ENCODE measurements around the gene AP4B1. TPM values are rescaled to one million over a fixed set of nuclear protein-coding genes. Genes with fewer than 3 reads are reported as not detected.

Gene AP4B1
- polyA plus RNA-seq, 1 donor from 2014 or later: 178 TPM

DNA sequence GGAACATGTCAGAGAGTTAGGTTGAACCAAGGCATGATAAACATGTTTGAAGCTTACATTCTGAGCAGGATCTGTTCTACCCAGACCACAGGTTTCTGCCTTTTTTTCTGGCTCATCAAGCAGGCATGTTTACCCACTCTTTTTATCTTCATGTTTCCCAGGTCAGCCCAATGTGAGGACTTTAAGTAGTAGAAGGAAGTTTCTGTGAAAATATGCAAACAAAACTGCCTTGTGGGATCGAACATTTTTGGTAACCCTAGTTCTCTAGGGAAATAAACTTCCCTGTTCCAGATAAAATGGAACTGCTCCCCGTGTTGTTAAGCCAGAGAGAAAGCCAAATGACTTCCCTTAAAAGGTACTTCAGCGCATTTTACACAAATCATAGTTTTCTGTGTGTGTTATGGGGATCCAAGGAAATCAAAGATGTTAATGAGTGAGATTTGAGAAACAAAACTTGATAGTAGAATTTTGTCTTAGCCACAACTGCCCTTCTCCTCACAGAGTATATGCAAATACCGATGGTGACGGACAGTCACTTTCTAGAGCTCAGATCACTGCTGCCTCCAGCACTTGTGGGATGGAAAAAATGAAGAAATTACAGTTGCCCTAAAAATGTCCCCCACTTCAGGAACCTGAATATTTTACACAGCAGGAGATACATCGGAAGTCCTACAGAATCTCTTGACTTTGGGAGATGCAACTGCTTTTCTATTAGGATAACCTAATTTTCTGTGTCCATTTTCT is 23.8 kb upstream of the AP4B1 start:
- Histone ChIP-seq H2AFZ (ENCODE audit: low read depth, low read length) (peak overlapping the region; percentile 88), H3F3A (ENCODE audit: insufficient read depth, low read length, poor library complexity, severe bottlenecking) (peaks cover 6% of the 10 kb centered on the region), H3K27ac (ENCODE audit: low read length) (peak overlapping the region; percentile 94), H3K4me3 (ENCODE audit: low read length) (peak overlapping the region; percentile 96), H3K4me2 (ENCODE audit: low read length) (peak overlapping the region; percentile 80), H3K9ac (ENCODE audit: low read length) (peak overlapping the region; percentile 81), H3K9me2 (ENCODE audit: insufficient read depth, low read length) (no peaks in the 10 kb centered on the region), H4K20me1 (ENCODE audit: insufficient read depth) (no peaks in the 10 kb centered on the region), H3K79me2 (replicated peaks; ENCODE audit: insufficient read depth, low read length) (peaks cover 33% of the 10 kb centered on the region), H3K27me3 (ENCODE audit: insufficient read depth, low read depth, low read length) (no peaks in the 10 kb centered on the region), H3K9me3 (ENCODE audit: low read length) (no peaks in the 10 kb centered on the region), H3K36me3 (ENCODE audit: insufficient read depth, low read length) (no peaks in the 10 kb centered on the region)
- TF ChIP-seq, protein P1, sequence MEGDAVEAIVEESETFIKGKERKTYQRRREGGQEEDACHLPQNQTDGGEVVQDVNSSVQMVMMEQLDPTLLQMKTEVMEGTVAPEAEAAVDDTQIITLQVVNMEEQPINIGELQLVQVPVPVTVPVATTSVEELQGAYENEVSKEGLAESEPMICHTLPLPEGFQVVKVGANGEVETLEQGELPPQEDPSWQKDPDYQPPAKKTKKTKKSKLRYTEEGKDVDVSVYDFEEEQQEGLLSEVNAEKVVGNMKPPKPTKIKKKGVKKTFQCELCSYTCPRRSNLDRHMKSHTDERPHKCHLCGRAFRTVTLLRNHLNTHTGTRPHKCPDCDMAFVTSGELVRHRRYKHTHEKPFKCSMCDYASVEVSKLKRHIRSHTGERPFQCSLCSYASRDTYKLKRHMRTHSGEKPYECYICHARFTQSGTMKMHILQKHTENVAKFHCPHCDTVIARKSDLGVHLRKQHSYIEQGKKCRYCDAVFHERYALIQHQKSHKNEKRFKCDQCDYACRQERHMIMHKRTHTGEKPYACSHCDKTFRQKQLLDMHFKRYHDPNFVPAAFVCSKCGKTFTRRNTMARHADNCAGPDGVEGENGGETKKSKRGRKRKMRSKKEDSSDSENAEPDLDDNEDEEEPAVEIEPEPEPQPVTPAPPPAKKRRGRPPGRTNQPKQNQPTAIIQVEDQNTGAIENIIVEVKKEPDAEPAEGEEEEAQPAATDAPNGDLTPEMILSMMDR (IDR thresholded peaks at IDR 0.05; ENCODE audit: poor library complexity, severe bottlenecking): no peak
- TF ChIP-seq RAD21 (conservative IDR thresholded peaks at IDR 0.05) (no peak), EZH2 (IDR thresholded peaks at IDR 0.05; ENCODE audit: borderline replicate concordance, insufficient read depth, low read length, poor library complexity, severe bottlenecking) (no peak), MXI1 (conservative IDR thresholded peaks at IDR 0.05; ENCODE audit: poor library complexity, severe bottlenecking) (no peak), POLR2AphosphoS5 (IDR thresholded peaks at IDR 0.05) (no peak), TAF1 (IDR thresholded peaks at IDR 0.05; ENCODE audit: low read depth) (no peak), EP300 (conservative IDR thresholded peaks at IDR 0.05; ENCODE audit: poor library complexity, severe bottlenecking) (no peak), SMC3 (conservative IDR thresholded peaks at IDR 0.05; ENCODE audit: poor library complexity) (no peak)
- TF ChIP-seq, protein P2, sequence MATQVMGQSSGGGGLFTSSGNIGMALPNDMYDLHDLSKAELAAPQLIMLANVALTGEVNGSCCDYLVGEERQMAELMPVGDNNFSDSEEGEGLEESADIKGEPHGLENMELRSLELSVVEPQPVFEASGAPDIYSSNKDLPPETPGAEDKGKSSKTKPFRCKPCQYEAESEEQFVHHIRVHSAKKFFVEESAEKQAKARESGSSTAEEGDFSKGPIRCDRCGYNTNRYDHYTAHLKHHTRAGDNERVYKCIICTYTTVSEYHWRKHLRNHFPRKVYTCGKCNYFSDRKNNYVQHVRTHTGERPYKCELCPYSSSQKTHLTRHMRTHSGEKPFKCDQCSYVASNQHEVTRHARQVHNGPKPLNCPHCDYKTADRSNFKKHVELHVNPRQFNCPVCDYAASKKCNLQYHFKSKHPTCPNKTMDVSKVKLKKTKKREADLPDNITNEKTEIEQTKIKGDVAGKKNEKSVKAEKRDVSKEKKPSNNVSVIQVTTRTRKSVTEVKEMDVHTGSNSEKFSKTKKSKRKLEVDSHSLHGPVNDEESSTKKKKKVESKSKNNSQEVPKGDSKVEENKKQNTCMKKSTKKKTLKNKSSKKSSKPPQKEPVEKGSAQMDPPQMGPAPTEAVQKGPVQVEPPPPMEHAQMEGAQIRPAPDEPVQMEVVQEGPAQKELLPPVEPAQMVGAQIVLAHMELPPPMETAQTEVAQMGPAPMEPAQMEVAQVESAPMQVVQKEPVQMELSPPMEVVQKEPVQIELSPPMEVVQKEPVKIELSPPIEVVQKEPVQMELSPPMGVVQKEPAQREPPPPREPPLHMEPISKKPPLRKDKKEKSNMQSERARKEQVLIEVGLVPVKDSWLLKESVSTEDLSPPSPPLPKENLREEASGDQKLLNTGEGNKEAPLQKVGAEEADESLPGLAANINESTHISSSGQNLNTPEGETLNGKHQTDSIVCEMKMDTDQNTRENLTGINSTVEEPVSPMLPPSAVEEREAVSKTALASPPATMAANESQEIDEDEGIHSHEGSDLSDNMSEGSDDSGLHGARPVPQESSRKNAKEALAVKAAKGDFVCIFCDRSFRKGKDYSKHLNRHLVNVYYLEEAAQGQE (IDR thresholded peaks at IDR 0.05; ENCODE audit: borderline replicate concordance): no peak

DNA sequence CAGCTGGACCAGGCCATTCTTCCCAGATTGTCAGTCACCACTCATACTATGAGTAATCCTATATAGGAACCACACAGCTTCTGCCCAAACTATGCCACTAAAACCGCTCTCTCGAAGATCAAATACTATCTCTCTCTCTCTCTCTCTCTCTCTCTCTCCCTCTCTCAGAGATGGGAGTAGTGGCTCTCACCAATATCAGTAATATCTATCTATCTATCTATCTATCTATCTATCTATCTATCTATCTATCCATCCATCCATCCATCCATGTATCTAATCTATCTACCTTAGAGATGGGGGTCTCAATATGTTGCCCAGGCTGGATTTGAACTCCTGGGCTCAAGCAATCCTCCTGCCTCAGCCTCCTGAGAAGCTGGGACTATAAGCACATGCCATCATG is 19.9 kb upstream of the AP4B1 start:
- H3K9ac ChIP-seq (ENCODE audit: low read length): no peak overlapping the region

More for the DNA sequence above, 19.9 kb upstream of the AP4B1 start:
- Histone ChIP-seq H3K4me2 (ENCODE audit: low read length) (no peak overlapping the region), H3F3A (ENCODE audit: insufficient read depth, low read length, poor library complexity, severe bottlenecking) (no peaks in the 10 kb centered on the region), H3K27ac (ENCODE audit: low read length) (no peak overlapping the region), H3K9me2 (ENCODE audit: insufficient read depth, low read length) (no peaks in the 10 kb centered on the region), H3K79me2 (replicated peaks; ENCODE audit: insufficient read depth, low read length) (no peaks in the 10 kb centered on the region), H3K36me3 (ENCODE audit: insufficient read depth, low read length) (no peaks in the 10 kb centered on the region), H3K27me3 (ENCODE audit: insufficient read depth, low read depth, low read length) (no peaks in the 10 kb centered on the region), H3K4me3 (ENCODE audit: low read length) (no peak overlapping the region), H4K20me1 (ENCODE audit: insufficient read depth) (no peaks in the 10 kb centered on the region), H2AFZ (ENCODE audit: low read depth, low read length) (no peak overlapping the region), H3K9me3 (ENCODE audit: low read length) (no peaks in the 10 kb centered on the region)
- TF ChIP-seq RAD21 (conservative IDR thresholded peaks at IDR 0.05) (no peak), SMC3 (conservative IDR thresholded peaks at IDR 0.05; ENCODE audit: poor library complexity) (no peak), POLR2AphosphoS5 (IDR thresholded peaks at IDR 0.05) (no peak), EZH2 (IDR thresholded peaks at IDR 0.05; ENCODE audit: borderline replicate concordance, insufficient read depth, low read length, poor library complexity, severe bottlenecking) (no peak), TAF1 (IDR thresholded peaks at IDR 0.05; ENCODE audit: low read depth) (no peak), MXI1 (conservative IDR thresholded peaks at IDR 0.05; ENCODE audit: poor library complexity, severe bottlenecking) (no peak)
- TF ChIP-seq, protein P1 (IDR thresholded peaks at IDR 0.05; ENCODE audit: poor library complexity, severe bottlenecking): no peak
- TF ChIP-seq, protein P2 (IDR thresholded peaks at IDR 0.05; ENCODE audit: borderline replicate concordance): no peak

All from neural cell (in vitro differentiated cells).